ENCODE results near the gene CHST3.

The CHST3 gene

DNA sequence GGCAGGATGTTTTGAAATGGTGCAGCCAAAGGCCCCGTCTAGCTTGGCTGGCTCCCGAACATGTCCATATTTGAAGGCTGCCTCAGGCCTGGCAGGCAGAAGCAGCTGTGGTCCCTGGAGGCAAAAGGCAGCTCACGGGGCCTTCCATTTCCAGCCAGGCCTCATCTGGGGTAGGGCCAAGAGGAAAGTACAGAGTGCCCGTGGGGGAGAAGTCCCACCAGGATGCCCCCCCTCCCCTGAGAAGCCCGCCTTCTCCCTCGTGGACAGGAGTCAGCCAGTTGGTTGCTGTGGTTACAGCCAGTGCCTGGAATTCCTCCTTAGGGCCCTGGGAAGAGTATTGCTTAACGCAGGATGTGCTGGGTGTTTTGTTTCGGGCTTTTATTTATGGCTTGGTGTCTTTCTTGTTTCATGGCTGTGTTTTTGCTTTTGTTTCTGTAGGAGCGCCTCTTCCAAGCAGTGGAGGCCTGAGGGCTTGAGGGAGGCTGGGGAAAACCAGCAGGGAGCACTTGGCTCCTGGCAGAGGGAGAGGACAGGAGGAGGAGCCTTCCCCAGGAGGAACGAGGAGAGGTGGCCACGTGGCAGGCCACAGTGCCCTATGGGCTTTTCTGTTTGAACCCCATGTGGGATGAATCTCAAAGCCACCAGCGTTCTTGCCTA, 45.4 kb downstream of the CHST3 start:
- peaks cover 21% of the 10 kb centered on the region for H3K4me1 ChIP-seq (ENCODE audit: insufficient read depth, low read length)
- H3K27me3 ChIP-seq (ENCODE audit: insufficient read depth, low read length), result no peaks in the 10 kb centered on the region
- no peak overlapping the region for H2AFZ ChIP-seq (ENCODE audit: low read depth, low read length)
- H3K4me3 ChIP-seq (ENCODE audit: low read length), result no peak overlapping the region
- no peaks in the 10 kb centered on the region for H3K9me3 ChIP-seq (ENCODE audit: low read length)
- peaks cover 32% of the 10 kb centered on the region for H3K36me3 ChIP-seq (ENCODE audit: insufficient read depth, low read length)

DNA sequence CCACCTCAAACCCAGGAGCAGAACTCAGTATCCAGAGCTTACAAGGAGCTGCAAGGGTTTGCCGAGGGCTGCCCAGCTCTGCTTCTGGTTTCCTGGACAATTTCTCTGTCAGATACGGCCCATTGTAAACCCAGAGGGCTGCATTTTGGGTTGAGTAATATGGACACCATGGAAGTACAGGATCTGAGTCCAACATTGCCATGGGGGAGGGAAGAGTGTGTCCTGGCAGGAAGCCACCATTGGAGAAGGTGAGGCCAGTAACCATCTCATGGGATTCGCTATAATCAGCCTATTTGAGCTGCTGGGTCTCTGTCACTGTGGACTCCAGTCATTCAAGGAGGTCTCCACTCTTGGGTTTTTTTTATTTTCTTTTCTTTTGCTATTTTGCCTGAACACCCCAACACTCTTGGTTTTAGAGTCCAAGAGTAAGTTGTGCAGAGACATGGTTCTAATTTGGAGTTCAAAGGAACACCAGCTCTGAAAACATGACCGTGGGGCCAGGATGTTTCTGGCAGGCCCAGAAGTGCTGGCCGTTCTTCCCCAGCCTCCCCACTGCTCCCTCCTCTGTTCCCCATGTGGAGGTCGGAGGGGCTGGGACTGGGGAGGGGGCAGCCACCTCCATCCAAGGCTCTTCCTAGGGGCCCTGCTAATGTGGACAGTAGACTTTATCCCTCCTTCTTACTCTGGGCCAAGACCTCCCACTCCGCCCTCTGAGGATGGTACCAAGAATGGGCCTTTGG, 46.2 kb downstream of the CHST3 start:
- Histone ChIP-seq H2AFZ (ENCODE audit: low read depth, low read length) (no peak overlapping the region), H3K36me3 (ENCODE audit: insufficient read depth, low read length) (peaks cover 32% of the 10 kb centered on the region), H3K27me3 (ENCODE audit: insufficient read depth, low read length) (no peaks in the 10 kb centered on the region), H3K4me3 (ENCODE audit: low read length) (no peak overlapping the region), H3K4me1 (ENCODE audit: insufficient read depth, low read length) (peaks cover 21% of the 10 kb centered on the region), H3K9me3 (ENCODE audit: low read length) (no peaks in the 10 kb centered on the region)

DNA sequence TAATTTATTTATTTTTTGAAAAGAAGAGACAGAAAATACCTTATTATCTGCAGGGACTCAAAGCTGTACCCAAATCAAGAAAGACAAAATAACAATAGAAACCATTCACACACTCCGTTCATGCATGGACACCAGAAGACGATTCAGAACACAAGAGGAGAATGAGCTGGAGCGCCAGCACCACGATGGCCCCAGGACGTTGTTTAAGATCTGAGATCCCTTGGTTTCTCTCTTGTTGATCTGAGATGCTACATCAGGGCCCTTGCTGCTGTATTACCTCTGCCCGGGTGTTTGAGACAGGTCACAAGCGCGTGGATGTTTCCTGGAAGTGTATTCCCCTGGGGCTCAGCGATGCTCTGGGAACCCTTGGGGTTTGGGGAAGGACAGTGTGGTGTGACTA, 46.8 kb downstream of the CHST3 start:
- H3K4me3 ChIP-seq (ENCODE audit: low read length), result no peak overlapping the region
- no peaks in the 10 kb centered on the region for H3K27me3 ChIP-seq (ENCODE audit: insufficient read depth, low read length)
- no peak overlapping the region for H2AFZ ChIP-seq (ENCODE audit: low read depth, low read length)
- H3K36me3 ChIP-seq (ENCODE audit: insufficient read depth, low read length), result peaks cover 32% of the 10 kb centered on the region
- peaks cover 21% of the 10 kb centered on the region for H3K4me1 ChIP-seq (ENCODE audit: insufficient read depth, low read length)
- no peaks in the 10 kb centered on the region for H3K9me3 ChIP-seq (ENCODE audit: low read length)

DNA sequence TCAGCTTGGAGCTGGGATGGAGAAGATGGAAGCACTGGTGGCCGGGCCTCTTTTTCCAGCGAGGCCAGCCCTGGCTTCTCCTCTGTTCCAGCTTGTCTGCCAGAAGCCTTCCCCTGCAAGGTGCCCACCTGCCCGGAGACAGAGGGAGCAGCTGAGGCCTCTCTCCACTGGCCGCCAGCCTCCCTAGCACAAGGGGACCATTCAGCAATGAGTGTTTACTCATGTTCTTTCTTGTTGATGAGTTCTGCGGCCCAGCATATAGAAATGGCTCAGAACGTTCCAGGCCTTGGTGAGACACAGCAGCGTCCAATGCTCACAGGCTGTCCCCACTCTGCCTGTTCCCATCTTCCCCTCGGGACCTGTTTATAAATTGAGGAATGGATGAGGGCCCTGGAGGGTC, 47.3 kb downstream of the CHST3 start:
- Histone ChIP-seq H3K4me3 (ENCODE audit: low read length) (no peak overlapping the region), H3K36me3 (ENCODE audit: insufficient read depth, low read length) (peaks cover 30% of the 10 kb centered on the region), H3K27me3 (ENCODE audit: insufficient read depth, low read length) (no peaks in the 10 kb centered on the region), H3K9me3 (ENCODE audit: low read length) (no peaks in the 10 kb centered on the region), H3K4me1 (ENCODE audit: insufficient read depth, low read length) (peaks cover 21% of the 10 kb centered on the region), H2AFZ (ENCODE audit: low read depth, low read length) (no peak overlapping the region)

DNA sequence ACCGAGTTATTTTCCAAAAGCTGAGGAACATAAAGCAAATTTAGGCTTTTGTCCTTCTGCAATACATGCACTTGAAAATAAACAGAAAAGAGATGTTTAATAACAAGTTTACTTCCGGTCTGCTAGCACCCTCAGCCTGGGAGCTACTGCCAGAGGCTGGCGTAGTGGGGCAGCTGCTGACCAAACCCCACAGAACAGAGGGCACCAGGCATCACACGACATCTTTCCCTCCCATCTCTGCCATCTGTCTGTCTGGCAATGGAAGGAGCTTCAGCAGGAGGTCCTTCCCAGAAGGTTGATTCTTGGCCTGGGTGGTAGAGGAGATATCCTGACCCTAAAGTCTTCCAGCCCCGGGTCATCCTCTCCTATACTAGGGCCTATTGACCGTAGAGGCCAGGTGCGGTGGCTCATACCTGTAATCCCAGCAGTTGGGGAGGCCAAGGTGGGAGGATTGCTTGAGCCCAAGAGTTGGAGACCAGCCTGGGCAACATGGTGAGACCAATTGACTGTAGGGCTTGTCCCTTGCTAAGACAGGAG, 47.8 kb downstream of the CHST3 start:
- no peaks in the 10 kb centered on the region for H3K9me3 ChIP-seq (ENCODE audit: low read length)
- no peak overlapping the region for H2AFZ ChIP-seq (ENCODE audit: low read depth, low read length)
- H3K27me3 ChIP-seq (ENCODE audit: insufficient read depth, low read length), result no peaks in the 10 kb centered on the region
- peaks cover 21% of the 10 kb centered on the region for H3K4me1 ChIP-seq (ENCODE audit: insufficient read depth, low read length)
- no peak overlapping the region for H3K4me3 ChIP-seq (ENCODE audit: low read length)
- peaks cover 25% of the 10 kb centered on the region for H3K36me3 ChIP-seq (ENCODE audit: insufficient read depth, low read length)

DNA sequence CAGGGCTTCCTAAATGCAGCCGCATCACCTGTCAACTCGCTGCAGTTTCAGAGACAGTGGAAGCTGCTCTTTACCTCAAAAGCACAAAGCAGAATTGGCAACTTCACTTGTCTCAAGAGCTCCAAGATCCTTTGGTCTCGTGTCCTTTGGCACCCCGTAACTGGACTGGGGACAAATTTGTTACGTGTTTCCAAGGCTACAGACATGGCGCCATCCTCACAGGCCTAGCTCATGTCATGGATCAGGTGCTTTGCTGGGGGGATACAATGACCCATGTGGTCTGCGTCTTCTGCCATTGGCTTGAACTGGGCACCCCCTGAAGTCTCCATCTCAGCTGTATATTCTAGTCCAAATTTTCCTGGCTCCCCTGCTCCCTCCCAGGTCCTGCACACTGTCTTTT, 48.6 kb downstream of the CHST3 start:
- Histone ChIP-seq H3K27me3 (ENCODE audit: insufficient read depth, low read length) (no peaks in the 10 kb centered on the region), H2AFZ (ENCODE audit: low read depth, low read length) (no peak overlapping the region), H3K4me1 (ENCODE audit: insufficient read depth, low read length) (peaks cover 21% of the 10 kb centered on the region), H3K36me3 (ENCODE audit: insufficient read depth, low read length) (peaks cover 18% of the 10 kb centered on the region), H3K4me3 (ENCODE audit: low read length) (no peak overlapping the region), H3K9me3 (ENCODE audit: low read length) (no peaks in the 10 kb centered on the region)

DNA sequence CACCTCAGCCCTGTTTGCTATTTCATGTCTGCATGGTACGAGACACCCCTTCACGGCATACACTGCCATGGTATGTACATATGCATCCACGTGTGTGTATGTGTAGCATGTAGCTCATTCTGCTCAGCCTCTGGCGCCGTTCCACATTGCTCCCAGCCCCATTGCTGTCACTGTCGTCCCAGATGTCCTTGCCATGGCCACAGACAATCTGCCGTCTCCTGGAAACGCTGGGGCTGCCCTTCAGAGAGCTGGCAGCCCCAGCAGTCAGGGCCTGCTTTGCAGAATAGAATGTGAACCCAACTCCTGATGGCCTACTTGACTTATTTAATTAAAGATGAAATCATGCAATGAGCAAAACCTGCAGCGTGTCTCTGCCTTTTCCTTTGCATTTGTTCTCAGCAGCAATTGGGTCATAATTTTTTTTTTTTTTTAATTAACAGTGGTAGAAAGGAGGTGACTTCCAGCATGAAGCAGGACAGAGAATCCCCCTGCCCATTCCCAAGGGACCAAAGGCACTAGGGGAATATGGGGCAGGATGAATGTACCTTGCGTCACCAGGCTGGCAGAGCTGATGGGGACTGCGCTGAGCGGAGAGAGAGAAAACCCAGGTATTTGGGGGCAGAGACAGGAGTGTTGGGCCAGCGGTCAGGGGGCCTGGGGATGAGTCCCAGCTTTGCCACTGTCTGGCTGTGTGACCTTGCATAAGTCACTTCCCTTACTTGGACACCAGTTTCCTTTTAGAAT, 49.2 kb downstream of the CHST3 start:
- Histone ChIP-seq H3K36me3 (ENCODE audit: insufficient read depth, low read length) (peaks cover 12% of the 10 kb centered on the region), H3K4me1 (ENCODE audit: insufficient read depth, low read length) (peaks cover 21% of the 10 kb centered on the region)

DNA sequence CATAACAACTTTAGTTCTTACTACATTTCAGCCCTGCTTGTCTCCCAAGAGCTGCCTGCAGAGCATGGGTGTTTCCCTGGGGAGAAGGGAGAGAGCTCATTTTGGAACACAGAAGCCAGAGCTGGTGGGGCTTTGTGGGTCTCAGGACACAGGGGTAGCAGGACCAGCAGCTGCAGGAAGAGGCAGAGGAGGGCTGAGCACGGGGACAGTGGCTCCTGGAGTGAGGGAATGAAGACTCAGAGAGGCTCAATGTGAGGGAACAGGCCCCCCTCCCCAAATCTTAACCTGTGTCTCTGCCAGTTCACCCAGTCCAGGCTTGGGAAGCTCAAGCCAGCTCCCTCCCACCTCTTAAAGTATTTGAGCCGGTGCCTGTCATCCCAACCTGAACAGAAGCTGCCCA, 50.0 kb downstream of the CHST3 start:
- Histone ChIP-seq H2AFZ (ENCODE audit: low read depth, low read length) (no peak overlapping the region), H3K36me3 (ENCODE audit: insufficient read depth, low read length) (peaks cover 8% of the 10 kb centered on the region), H3K4me1 (ENCODE audit: insufficient read depth, low read length) (peaks cover 13% of the 10 kb centered on the region), H3K4me3 (ENCODE audit: low read length) (no peak overlapping the region), H3K27me3 (ENCODE audit: insufficient read depth, low read length) (no peaks in the 10 kb centered on the region), H3K9me3 (ENCODE audit: low read length) (no peaks in the 10 kb centered on the region)

More for the DNA sequence above, 49.2 kb downstream of the CHST3 start:
- no peak overlapping the region for H2AFZ ChIP-seq (ENCODE audit: low read depth, low read length)
- H3K4me3 ChIP-seq (ENCODE audit: low read length), result no peak overlapping the region
- H3K9me3 ChIP-seq (ENCODE audit: low read length), result no peaks in the 10 kb centered on the region
- H3K27me3 ChIP-seq (ENCODE audit: insufficient read depth, low read length), result no peaks in the 10 kb centered on the region

DNA sequence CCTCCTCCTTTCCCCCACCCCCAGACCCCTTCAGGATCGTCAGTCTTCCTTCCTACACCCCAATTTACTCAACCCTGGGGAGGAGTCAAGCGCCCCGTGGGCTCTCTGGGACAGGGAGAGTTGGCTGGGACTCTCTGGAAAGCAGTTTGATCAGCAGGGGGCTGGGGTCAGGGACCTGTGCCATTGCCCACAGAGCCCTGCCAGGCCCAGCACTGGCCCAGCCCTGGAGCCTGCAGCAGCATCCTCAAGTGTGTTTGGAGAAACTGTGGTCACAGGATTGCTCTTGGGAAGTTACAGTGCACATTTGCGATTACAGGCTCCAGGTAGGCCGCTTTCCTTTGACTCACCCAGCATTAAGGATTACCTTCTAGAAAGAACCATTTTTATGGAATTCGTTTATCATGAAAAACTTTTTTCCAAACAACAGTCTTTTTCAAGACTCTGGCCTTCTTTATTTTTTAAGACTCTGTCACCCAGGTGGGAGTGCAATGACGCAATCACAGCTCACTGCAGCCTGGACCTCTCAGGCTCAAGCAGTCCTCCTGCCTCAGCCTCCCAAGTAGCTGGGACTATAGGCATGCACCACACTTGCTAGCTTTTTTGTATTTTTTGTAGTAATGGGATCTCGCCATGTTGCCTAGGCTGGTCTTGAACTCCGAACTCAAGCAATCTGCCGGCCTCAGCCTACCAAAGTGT, 50.7 kb downstream of the CHST3 start:
- Histone ChIP-seq H3K4me3 (ENCODE audit: low read length) (no peak overlapping the region), H3K27me3 (ENCODE audit: insufficient read depth, low read length) (no peaks in the 10 kb centered on the region), H3K9me3 (ENCODE audit: low read length) (no peaks in the 10 kb centered on the region), H2AFZ (ENCODE audit: low read depth, low read length) (no peak overlapping the region), H3K36me3 (ENCODE audit: insufficient read depth, low read length) (peaks cover 8% of the 10 kb centered on the region), H3K4me1 (ENCODE audit: insufficient read depth, low read length) (peaks cover 6% of the 10 kb centered on the region)

DNA sequence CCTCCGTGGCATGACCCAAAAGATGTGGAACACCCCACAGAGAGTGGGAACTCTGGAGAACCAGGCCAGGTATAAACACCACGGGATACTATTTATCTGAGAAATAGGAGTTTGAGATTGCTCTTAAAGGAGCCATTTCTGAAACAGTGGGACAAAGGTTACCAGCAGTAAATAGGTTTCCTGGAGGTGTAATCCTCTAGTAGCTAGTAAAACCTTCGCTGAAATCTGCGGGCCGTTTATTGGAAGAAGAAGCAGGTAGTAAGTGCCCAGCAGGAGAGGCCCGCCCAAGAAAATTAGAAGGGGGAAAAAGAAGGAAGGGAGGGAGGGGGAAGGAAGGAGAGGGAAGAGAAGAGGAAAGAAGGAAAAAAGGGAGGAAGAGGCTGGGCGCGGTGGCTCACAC, 51.6 kb downstream of the CHST3 start:
- Histone ChIP-seq H3K4me3 (ENCODE audit: low read length) (no peak overlapping the region), H3K4me1 (ENCODE audit: insufficient read depth, low read length) (no peaks in the 10 kb centered on the region), H3K36me3 (ENCODE audit: insufficient read depth, low read length) (peaks cover 8% of the 10 kb centered on the region), H2AFZ (ENCODE audit: low read depth, low read length) (no peak overlapping the region), H3K9me3 (ENCODE audit: low read length) (no peaks in the 10 kb centered on the region), H3K27me3 (ENCODE audit: insufficient read depth, low read length) (no peaks in the 10 kb centered on the region)

DNA sequence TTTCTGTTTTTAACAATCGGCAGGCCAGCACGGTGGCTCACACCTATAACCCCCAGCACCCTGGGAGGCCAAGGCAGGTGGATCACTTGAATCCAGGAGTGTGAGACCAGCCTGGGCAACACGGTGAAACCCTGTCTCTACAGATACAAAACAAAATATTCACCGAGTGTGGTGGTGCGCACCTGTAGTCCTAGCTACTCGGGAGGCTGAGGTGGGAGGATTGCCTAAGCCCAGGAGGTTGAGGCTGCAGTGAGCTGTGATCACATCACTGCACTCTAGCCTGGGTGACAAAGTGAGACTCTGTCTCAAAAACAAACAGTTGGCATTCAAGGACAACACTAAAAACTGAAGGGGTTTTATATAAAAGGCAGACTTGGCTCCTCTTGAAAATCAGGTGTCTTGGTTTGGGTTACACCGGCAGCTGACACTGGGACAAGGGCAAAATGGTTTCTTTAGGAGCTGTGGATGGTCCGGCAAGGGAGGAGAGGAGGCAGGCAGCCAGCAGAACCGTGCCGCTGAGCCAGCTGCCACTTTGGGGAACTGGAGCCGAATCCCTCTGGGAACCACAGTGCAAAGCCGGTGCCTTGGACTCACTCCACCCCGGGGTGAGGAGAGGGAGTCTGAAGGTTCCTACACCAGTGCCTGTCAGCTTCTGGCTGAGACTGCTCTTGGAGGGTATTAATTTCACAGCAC, 52.6 kb downstream of the CHST3 start:
- Histone ChIP-seq H3K27me3 (ENCODE audit: insufficient read depth, low read length) (no peaks in the 10 kb centered on the region), H3K36me3 (ENCODE audit: insufficient read depth, low read length) (no peaks in the 10 kb centered on the region), H3K9me3 (ENCODE audit: low read length) (no peaks in the 10 kb centered on the region), H2AFZ (ENCODE audit: low read depth, low read length) (no peak overlapping the region), H3K4me1 (ENCODE audit: insufficient read depth, low read length) (no peaks in the 10 kb centered on the region), H3K4me3 (ENCODE audit: low read length) (no peak overlapping the region)

DNA sequence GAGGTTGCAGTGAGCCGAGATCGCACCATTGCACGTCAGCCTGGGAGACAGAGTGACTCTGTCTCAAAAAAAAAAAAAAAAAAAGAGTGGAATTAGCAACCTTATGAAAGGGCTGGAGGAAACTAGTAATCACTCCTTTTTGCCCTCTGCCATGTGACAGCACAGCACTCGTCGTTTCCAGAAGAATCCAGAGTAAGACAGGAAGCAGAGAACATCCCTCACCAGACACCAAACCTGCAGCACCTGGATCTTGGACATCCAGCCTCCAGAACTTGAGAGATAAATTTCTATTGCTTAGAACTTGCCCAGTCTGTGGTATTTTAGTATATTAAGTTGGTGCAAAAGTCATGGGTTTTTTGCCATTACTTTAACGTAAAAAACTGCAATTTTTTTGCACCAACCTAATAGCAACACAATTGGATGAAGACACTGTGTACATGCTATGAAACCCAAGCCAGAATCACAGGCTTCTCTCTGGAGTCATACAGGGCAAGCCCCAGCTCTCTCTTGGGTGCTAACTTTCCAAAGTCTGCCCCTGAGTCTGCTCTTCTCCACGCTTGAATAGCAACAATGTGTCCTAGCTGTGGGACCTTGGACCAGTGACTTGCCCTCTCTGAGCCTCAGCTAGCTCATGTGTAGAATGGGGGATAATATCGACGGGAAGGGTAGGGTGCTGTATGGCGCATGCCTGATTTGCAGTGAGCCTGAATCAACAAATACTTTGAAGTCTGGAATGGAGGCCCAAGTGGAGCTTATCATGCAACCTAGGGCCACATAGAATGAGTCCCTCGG, 55.1 kb downstream of the CHST3 start:
- Histone ChIP-seq H2AFZ (ENCODE audit: low read depth, low read length) (no peak overlapping the region), H3K27me3 (ENCODE audit: insufficient read depth, low read length) (no peaks in the 10 kb centered on the region), H3K9me3 (ENCODE audit: low read length) (no peaks in the 10 kb centered on the region), H3K4me3 (ENCODE audit: low read length) (no peak overlapping the region), H3K36me3 (ENCODE audit: insufficient read depth, low read length) (no peaks in the 10 kb centered on the region), H3K4me1 (ENCODE audit: insufficient read depth, low read length) (no peaks in the 10 kb centered on the region)

All from neuron (in vitro differentiated cells).